Right cardiac atrium (tissue), 5 donors: ENCODE results near the gene IGSF9B. TPM values are rescaled to one million over a fixed set of nuclear protein-coding genes. Genes with fewer than 3 reads are reported as not detected.

Source experiments
- ATAC-seq, 2 donors: fragments of 200-7000 bp; cut with Tn5 transposase; one replicate each; pipeline versions ENCODE4 v1.8.0 to v1.9.1; 2020; ENCODE audit warnings: moderate library complexity in 2 of 2, mild to moderate bottlenecking in 1 of 2
- DNase-seq, 3 donors: peaks; one replicate each; pipeline ENCODE4 v3.0.0-alpha.2; 2020
- H3K27ac ChIP-seq: one replicate; pipeline ENCODE4 v1.5.1; 2013; ENCODE audit warnings: mild to moderate bottlenecking, low read length, control low read depth, moderate library complexity
- H3K27me3 ChIP-seq: one replicate; pipeline ENCODE4 v1.6.1; 2013; ENCODE audit not compliant: control insufficient read depth, insufficient read depth
- H3K4me1 ChIP-seq: one replicate; pipeline ENCODE4 v1.6.1; 2013; ENCODE audit warnings: low read length; ENCODE audit not compliant: control insufficient read depth, insufficient read depth
- H3K4me3 ChIP-seq: one replicate; pipeline ENCODE4 v1.5.1; 2013; ENCODE audit warnings: low read length, control low read depth
- H3K9me3 ChIP-seq: one replicate; pipeline ENCODE4 v1.6.1; 2013; ENCODE audit warnings: low read length; ENCODE audit not compliant: control insufficient read depth
- WGBS: extraction: QIAGEN DNeasy Blood & Tissue Kit; methylation state at CpG from one replicate; pipeline ENCODE4 v1.1.7; 2013; 5-methylcytosine and 5-hydroxymethylcytosine counted together
- intact Hi-C, 4 donors: fragments of 100-400 bp; cut with DNase I; formaldehyde crosslinking; loops; one replicate each; pipeline versions ENCODE4 v1.11.0 to v1.14.0; 2022 to 2023
- polyA plus RNA-seq: library from polyadenylated mRNA; stranded (reverse); fragments of 200-250 nt; gene quantifications from one replicate; pipeline ENCODE4 v1.2.3, GENCODE V29; 2013
- total RNA-seq, 4 donors: library from RNA; stranded (reverse); fragmentation: NEBNext Ultra II Directional; extraction: Animal tissue kit (Norgen Biotek cat#: 25700); gene quantifications; one replicate each; pipeline ENCODE4 v1.2.1, GENCODE V29; 2021
- donor health status: healthy with polysubstance abuse.
- donor health status: DM: no; HTN: yes; CAD: no.
- donor health status: DM: no; HTN: no; CAD: no.
- donor health status: DM: no; HTN: yes; CAD: no; lungs with severe emphysema.
- donor health status: DM: yes; HTN: yes; CAD: no.

IGSF9B gene
- total and polyA plus RNA-seq, 5 donors = 27.8 to 58.9 (median 53.1) TPM

DNA sequence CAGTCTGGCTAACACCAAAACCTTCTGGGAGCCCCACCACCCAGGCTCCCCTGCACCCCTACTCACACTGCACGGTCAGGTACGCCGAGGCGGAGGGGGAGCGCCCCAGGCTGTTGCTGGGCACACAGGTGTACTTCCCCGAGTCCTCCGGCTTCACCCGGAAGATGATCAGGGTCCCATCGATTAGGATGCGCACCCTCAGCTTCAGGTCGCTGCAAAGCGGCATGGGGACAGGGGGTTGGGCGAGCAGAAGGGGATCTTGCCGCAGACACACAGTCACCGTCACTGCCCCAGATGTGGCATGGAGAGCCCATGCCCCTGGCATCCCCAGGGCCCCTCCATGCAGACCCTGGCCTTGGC lies 21.2 kb downstream of the IGSF9B start:
- no peak for ATAC-seq
- 97% methylated on average over 15 of the region's 15 CpGs for WGBS
- peaks cover 3% of the 10 kb centered on the region for H3K4me1 ChIP-seq

DNA sequence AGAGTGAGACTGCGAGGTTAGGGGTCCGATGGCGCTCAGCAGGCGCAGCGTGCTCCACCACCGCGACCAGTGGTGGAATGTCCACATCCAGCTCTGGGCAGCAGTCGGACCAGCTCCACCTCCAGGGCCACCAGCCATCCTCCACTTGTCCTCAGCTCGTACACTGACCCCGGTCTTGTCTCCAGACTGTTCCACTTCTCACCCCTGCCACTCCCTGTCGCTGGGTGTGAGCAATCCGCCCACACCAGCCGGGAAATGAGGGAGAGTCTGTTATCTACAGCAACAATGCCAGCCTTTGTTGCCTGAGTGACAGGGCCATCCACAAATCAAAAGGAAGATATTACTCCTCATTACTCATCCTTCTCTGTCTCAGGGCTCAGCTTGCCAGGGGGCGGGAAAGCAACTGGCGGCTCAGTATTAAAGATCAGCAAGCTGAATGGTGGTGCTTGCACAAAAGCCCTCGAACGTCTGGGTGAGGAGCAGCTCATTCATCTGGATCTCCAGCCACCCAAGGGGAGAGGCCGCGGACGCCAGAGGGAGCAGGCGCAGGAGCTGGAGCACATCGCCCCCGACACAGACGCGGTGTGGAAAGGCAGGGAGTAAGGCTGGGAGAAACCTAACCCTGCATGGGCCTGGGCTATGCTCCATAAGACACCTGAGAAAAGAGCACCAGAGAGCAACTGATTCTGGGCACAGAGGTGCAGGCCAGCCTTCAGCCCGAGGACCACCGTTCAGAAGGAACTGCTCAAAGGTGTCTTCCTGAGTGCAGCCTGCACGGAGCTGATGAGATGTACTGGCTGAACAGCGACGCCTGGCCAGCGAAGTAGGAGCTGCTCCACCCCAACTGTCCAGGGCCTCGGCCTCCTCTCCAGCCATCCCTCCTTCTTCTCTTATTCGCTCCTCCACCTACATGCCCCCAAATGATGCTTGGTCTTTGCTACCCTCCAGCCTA lies 21.9 kb downstream of the IGSF9B start:
- intact Hi-C loops = no loop called here
- DNase-seq (peak; percentile 85 to 89 (median 87)), ATAC-seq (peak; percentile 92 to 93)
- Histone ChIP-seq H3K27ac (no peak overlapping the region), H3K9me3 (no peaks in the 10 kb centered on the region), H3K4me1 (peaks cover 3% of the 10 kb centered on the region), H3K4me3 (no peak overlapping the region), H3K27me3 (no peaks in the 10 kb centered on the region)
- 69% methylated on average over 33 of the region's 33 CpGs for WGBS

More for the DNA sequence above, 21.2 kb downstream of the IGSF9B start:
- H3K27me3 ChIP-seq = no peaks in the 10 kb centered on the region
- intact Hi-C loops = no loop called here
- H3K27ac ChIP-seq = no peak overlapping the region
- H3K4me3 ChIP-seq = no peak overlapping the region
- H3K9me3 ChIP-seq = no peaks in the 10 kb centered on the region
- no peak for DNase-seq

DNA sequence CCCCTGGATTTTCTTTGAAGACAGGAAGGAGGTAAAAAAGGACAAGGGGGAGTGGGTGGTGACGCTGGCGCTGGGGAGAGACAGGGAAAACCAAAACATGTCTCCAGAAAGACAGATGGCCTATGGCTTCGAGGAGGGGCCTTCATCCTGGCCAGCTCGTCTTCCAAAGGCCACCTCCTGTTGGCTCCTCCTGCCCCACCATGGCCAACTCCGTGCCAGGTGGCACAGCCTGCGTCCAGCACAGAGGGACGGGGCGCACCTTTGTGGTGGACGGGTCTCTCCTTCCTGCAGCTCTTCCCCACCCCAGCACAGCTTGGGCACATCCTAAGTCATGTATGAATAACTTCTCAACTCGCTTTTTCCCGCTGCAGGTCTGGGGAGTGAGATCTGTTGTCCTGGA lies 22.7 kb downstream of the IGSF9B start:
- no peaks in the 10 kb centered on the region for H3K9me3 ChIP-seq
- H3K27ac ChIP-seq = no peak overlapping the region
- DNase-seq (peak in 1 of 3 donors; percentile 52), ATAC-seq (no peak)
- WGBS = 83% methylated on average over 11 of the region's 11 CpGs
- no peaks in the 10 kb centered on the region for H3K27me3 ChIP-seq
- intact Hi-C loops = no loop called here
- H3K4me3 ChIP-seq = no peak overlapping the region
- H3K4me1 ChIP-seq = peaks cover 3% of the 10 kb centered on the region

DNA sequence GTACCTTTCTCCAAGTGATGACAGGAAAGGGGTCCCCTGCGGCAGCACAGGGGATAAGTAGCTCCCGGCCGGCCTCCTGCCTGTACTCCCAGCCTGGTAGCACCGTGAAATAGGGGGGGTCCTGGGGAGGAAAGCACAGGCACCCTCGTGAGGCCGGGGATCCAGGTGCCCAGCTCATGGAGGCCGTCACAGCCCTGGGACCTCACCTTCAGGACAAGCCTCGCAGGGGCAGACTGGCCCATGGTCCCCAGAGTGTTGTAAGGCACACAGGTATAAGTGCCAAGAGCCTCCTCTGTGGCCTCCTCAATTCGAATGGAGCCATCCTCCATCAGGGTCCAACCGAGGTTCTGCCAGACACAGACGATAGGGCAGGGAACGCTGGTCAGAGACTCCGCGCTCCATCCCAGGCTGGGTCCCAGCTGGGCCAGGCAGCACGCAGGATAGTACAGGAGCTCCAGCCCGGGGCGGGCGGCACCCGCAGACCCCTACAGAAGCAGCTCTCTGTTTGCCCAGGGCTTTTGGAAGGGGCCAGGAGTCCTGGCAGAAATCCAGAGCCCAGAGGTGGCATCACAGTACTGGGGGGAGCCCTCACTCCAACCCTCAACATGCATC lies 25.2 kb downstream of the IGSF9B start:
- Histone ChIP-seq H3K27me3 (no peaks in the 10 kb centered on the region), H3K4me1 (peaks cover 3% of the 10 kb centered on the region), H3K9me3 (no peaks in the 10 kb centered on the region), H3K27ac (no peak overlapping the region), H3K4me3 (no peak overlapping the region)
- 93% methylated on average over 19 of the region's 19 CpGs for whole genome bisulfite sequencing
- no peak for ATAC-seq
- peak in 1 of 3 donors; percentile 54 for DNase-seq
- intact Hi-C loops = no loop called here

DNA sequence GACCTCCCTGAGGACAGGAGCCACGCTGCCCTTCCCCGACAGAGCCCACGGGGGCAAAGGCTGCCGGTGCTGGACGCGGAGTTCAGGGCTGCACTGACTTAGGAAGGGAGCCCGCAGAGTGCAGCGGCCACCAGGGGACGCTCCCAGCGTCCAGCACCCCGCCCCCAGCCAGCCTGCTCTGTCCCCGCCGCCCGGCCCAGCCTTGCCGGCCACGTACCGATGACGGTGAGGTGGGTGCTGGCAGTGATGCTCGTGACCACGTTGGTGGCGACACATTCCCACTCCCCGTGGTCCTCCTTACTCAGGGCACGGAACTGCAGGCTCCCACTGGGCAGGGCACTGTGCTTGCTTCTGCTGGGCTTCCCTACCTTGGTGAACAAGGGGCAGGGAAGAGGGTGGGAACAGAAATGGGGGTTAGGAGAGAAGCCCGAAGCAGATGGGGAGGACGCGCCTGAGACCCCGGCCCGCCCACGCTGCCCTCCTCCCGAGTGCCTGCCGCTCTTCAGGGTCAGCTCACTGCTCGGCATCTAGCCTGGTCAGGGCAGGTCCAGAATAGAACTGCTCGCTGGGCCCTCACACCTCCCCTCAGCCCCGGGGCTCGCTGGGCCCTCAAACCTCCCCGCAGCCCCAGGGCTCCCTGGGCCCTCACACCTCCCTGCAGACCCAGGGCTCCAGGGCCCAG lies 25.9 kb downstream of the IGSF9B start:
- Histone ChIP-seq H3K9me3 (no peaks in the 10 kb centered on the region), H3K4me1 (peaks cover 3% of the 10 kb centered on the region), H3K27me3 (no peaks in the 10 kb centered on the region), H3K4me3 (no peak overlapping the region), H3K27ac (no peak overlapping the region)
- ATAC-seq (no peak), DNase-seq (peak in 1 of 3 donors; percentile 74)
- intact Hi-C loops = no loop called here
- WGBS = 79% methylated on average over 36 of the region's 36 CpGs

DNA sequence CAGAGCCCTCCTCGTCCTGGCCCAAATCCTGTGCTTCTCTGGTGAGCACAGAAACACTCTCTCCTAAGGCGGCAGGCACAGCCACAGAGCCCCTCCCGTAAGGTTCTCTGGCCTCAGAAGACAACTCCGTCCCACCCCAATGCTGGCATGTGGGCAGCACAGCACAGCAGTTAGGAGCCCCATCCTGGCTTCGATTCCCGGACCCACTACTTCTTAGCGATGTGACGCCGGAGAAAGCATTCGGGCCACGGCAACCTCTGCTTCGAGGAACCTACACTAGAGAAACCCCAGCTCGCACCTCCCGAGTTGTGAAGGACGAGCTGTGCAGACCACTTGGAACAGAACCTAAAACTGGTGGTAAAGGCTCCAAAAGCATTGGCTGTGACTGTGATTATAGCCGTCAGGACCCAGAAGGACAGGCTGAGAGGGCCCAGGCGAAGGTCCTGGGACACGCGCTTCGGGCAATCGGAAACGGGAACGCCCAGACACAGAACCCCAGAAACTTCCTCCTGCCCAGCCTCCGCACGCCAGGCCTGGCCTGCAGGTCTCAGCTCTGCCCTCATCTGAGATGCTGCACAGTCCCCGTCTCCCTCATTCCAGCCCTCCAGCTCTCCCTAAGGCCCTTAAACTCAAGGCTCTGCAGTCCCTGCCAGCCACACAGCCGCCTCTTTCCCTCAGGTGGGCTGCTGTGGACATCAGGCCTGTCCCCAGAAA lies 26.6 kb downstream of the IGSF9B start:
- DNase-seq = peak in 1 of 3 donors; percentile 16
- ATAC-seq = no peak
- H3K4me1 ChIP-seq = peaks cover 3% of the 10 kb centered on the region
- intact Hi-C loops = no loop called here
- H3K27ac ChIP-seq = no peak overlapping the region
- no peak overlapping the region for H3K4me3 ChIP-seq
- no peaks in the 10 kb centered on the region for H3K27me3 ChIP-seq
- H3K9me3 ChIP-seq = no peaks in the 10 kb centered on the region
- WGBS = 91% methylated on average over 27 of the region's 27 CpGs

DNA sequence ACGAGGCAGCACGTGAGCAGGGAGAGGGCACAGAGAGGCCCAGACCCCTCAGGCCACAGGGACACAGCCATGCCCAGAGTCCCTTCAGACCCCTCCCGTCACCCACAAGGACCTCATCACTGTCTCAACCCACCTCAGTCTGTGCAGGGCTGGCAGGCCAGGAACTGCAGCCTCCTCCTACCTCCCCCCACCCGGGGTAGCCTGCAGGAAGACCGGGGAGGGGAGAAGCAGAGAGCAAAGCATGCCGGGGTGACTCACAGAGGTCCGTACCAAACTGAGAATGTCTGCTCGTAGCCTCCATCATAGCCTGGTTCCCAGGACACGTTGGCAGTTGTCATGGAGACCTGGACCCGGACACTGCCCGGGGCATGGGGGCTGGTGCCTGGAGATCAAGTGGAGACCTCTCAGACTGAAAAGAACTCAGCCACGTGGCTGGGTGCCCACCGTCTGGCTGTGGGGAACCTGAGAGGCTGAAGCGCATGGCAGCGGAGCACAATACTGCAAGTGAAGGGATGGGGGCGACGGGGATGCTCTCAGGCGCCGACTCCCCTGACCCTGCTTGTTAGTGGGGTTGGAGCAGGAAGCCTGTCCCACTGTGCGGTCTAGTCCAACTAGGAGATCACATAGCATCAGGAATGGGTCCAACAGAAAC lies 27.2 kb downstream of the IGSF9B start:
- WGBS = 81% methylated on average over 20 of the region's 20 CpGs

DNA sequence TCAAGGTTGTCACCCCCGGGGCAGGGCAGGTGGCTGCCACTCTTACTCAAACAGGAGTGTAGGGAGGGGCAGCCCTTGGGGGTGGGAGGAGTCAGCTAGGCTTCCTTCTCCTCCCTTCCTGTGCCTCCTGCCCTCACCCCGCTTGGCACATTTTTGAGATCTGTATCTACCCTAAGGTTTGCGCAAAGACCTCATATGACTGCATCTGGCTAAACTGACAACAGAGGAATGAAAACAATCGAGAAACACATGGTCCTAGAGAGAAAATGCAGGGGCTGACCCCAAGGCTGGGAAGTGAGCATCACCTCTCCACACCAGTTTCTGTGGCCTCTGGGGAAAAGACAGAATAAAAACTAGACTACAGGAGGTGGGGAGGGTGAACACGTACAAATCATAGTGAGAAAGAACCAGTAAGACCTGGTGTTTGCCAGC lies 28.1 kb downstream of the IGSF9B start:
- H3K27me3 ChIP-seq = no peaks in the 10 kb centered on the region
- ATAC-seq (peak; percentile 15 to 63), DNase-seq (peak in 1 of 3 donors; percentile 46)
- H3K4me3 ChIP-seq = no peak overlapping the region
- 38% methylated on average over 5 of the region's 5 CpGs for WGBS
- no peaks in the 10 kb centered on the region for H3K4me1 ChIP-seq
- H3K27ac ChIP-seq = no peak overlapping the region
- intact Hi-C loops = loop anchor here (5.0 to 10.0 kb wide), 4 partner anchors 116 to 216 kb away; no protein-coding TSS in a partner anchor
- no peaks in the 10 kb centered on the region for H3K9me3 ChIP-seq

More for the DNA sequence above, 27.2 kb downstream of the IGSF9B start:
- Histone ChIP-seq H3K9me3 (no peaks in the 10 kb centered on the region), H3K4me1 (no peaks in the 10 kb centered on the region), H3K27ac (no peak overlapping the region), H3K27me3 (no peaks in the 10 kb centered on the region), H3K4me3 (no peak overlapping the region)
- ATAC-seq = no peak
- intact Hi-C loops = loop anchor here (5.0 to 10.0 kb wide), 4 partner anchors 115 to 215 kb away; no protein-coding TSS in a partner anchor
- DNase-seq = peak in 2 of 3 donors; percentile 45 to 66

DNA sequence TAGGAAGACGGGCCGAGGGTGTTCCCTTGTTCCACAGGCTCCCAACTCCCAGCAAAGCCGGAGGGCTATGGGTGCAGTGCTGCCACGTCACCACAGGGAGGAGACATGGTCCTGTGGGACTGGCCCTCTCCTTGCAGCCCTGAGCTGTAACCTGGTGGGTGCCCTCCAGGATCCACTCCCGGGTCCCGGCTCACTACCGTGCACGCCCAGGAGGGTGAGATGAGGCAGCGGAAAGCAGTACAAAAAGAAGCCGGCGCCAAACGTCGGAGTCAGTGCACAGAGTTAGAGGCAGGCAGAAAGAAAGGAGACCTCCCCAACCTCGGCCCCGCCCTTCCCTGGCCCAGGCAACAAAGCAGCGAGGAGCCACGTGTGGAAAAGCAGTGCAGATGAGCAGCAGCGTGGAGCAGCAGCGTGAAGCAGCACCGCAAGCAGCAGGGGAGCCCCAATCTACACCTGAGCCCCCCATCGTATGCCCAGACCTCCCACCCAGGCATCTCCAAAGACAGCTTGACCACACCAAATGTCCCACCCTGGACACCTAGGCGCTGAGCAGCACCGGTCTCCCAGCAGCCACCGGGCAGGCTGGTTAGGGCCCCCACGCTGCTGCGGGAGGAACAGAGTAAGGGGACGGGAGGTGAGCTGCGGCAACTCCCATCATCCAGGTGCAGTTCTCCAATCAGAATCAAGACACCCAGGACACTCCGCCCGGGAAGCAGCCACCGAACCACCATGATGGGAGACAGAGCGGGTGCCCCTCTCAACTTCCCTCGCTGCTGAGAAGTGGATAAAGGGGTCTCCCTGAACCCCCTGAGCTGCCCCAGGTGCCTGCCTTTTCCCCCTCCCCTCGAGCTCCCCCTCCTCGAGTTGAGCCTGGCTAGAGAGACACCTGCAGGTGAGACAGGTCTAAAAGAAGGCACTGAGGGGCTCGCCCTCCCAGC lies 28.8 kb downstream of the IGSF9B start:
- ATAC-seq = peak; percentile 81 to 89
- 39% methylated on average over 36 of the region's 36 CpGs for WGBS
- peak; percentile 71 to 87 (median 78) for DNase-seq
- intact Hi-C loops = loop anchor here (5.0 to 10.0 kb wide), 4 partner anchors 117 to 217 kb away; no protein-coding TSS in a partner anchor
- Histone ChIP-seq H3K9me3 (no peaks in the 10 kb centered on the region), H3K4me1 (no peaks in the 10 kb centered on the region), H3K4me3 (no peak overlapping the region), H3K27me3 (no peaks in the 10 kb centered on the region), H3K27ac (no peak overlapping the region)
